Mucosa of descending colon (tissue), 3 donors: Measurements from ENCODE around the gene EDA. TPM values are rescaled to one million over a fixed set of nuclear protein-coding genes. Genes with fewer than 3 reads are reported as not detected.

Experiments
- ATAC-seq: fragments of 200-7000 bp; cut with Tn5 transposase; one replicate; pipeline ENCODE4 v1.9.1; 2020; ENCODE audit warnings: mild to moderate bottlenecking, moderate library complexity
- DNase-seq, 3 donors: peaks; one replicate each; pipeline ENCODE4 v3.0.0-alpha.2; 2020
- H3K36me3 ChIP-seq: fragments of 200-600 bp; one replicate; pipeline ENCODE4 v1.8.0; 2021; ENCODE audit warnings: low read depth, mild to moderate bottlenecking
- H3K4me1 ChIP-seq: fragments of 200-600 bp; one replicate; pipeline ENCODE4 v1.8.0; 2021; ENCODE audit warnings: low read depth, mild to moderate bottlenecking
- H3K4me3 ChIP-seq: fragments of 200-600 bp; one replicate; pipeline ENCODE4 v1.8.0; 2021; ENCODE audit warnings: mild to moderate bottlenecking
- H3K9me3 ChIP-seq: fragments of 200-600 bp; one replicate; pipeline ENCODE4 v1.8.0; 2021; ENCODE audit warnings: mild to moderate bottlenecking
- intact Hi-C, 2 donors: fragments of 100-400 bp; cut with DNase I in 1 of 2; cut with micrococcal nuclease in 1 of 2; formaldehyde crosslinking; loops; one replicate each; pipeline versions ENCODE4 v1.11.0 to v1.11.1; 2022; cut with DNase I, micrococcal nuclease
- total RNA-seq, 3 donors: library from RNA; stranded (reverse); fragmentation: NEBNext Ultra II Directional in 2 of 3; extraction: Animal tissue kit (Norgen Biotek cat#: 25700) in 2 of 3; gene quantifications; one replicate each; pipeline versions ENCODE4 v1.2.1 to v1.2.4, GENCODE V29; 2021 to 2023
- TF ChIP-seq, protein P1 (sequence below): fragments of 200-600 bp; IDR thresholded peaks from one replicate; pipeline ENCODE4 v1.8.0; 2022; ENCODE audit warnings: antibody characterized with exemption, mild to moderate bottlenecking
- donor health status: DM: no; HTN: no; CAD: no; lungs with moderate emphysema.
- donor health status: DM: no; HTN: no; CAD: no.
- donor health status: DM: no; HTN: yes; CAD: no.

EDA gene
- total RNA-seq, 3 donors from 2014 or later: 2.6 to 7.2 (median 4.9) TPM

DNA sequence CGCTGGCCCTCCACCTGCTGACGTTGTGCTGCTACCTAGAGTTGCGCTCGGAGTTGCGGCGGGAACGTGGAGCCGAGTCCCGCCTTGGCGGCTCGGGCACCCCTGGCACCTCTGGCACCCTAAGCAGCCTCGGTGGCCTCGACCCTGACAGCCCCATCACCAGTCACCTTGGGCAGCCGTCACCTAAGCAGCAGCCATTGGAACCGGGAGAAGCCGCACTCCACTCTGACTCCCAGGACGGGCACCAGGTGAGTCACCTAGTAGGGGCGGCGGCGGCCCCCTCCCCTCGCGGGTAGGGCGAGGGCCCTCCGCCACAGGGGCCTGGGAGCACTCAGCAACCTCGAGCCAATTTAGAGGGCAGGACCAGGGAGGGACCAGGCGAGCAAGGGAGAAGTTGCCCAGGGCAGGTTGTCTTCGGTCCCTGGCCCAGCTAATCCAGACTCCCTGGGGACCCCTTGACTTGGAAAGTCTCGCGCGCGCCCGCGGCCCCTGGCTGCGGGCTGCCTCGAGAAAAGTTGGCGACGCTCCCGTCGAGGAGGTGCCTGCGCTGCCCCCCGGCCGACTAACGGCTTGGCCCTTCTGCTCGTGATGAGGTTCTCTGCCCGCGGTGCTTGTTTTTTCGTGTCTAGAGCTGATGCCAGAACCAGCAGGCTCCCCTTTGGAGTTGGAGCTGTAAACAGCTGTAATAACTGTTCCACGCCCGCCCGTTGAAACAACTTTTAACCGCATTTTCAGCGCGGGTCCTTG is 717 bp downstream of the EDA start:
- Histone ChIP-seq H3K36me3 (no peaks in the 10 kb centered on the region), H3K4me3 (no peak overlapping the region), H3K9me3 (no peaks in the 10 kb centered on the region), H3K4me1 (no peaks in the 10 kb centered on the region)
- TF ChIP-seq, protein P1, sequence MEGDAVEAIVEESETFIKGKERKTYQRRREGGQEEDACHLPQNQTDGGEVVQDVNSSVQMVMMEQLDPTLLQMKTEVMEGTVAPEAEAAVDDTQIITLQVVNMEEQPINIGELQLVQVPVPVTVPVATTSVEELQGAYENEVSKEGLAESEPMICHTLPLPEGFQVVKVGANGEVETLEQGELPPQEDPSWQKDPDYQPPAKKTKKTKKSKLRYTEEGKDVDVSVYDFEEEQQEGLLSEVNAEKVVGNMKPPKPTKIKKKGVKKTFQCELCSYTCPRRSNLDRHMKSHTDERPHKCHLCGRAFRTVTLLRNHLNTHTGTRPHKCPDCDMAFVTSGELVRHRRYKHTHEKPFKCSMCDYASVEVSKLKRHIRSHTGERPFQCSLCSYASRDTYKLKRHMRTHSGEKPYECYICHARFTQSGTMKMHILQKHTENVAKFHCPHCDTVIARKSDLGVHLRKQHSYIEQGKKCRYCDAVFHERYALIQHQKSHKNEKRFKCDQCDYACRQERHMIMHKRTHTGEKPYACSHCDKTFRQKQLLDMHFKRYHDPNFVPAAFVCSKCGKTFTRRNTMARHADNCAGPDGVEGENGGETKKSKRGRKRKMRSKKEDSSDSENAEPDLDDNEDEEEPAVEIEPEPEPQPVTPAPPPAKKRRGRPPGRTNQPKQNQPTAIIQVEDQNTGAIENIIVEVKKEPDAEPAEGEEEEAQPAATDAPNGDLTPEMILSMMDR: no peak
- peak; percentile 28 for ATAC-seq
- intact Hi-C loops: no loop called here
- DNase-seq: peak; percentile 12 to 47 (median 37)

DNA sequence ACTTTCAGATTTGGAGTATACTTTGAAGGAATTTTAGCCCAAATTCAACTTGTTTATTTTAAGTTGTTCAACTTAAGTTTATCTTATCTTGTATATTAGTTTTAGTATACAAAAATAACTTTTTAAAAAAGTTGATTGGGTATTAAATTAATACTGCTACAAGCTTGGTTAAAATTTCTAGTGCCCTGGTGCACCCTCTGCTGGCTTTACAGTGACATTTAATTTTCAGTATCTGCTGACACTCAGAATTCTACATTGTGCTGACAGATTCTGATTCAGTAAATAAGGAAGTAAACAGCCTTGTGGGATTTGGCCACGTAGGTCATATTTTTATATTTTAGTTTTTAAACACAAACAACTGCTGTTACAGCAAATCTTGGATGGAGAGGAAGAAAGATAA is 2.9 kb downstream of the EDA start:
- Histone ChIP-seq H3K9me3 (no peaks in the 10 kb centered on the region), H3K4me1 (no peaks in the 10 kb centered on the region), H3K4me3 (no peak overlapping the region), H3K36me3 (no peaks in the 10 kb centered on the region)
- ATAC-seq (no peak), DNase-seq (peak in 1 of 3 donors; percentile 39)
- intact Hi-C loops: no loop called here
- TF ChIP-seq, protein P1: no peak

DNA sequence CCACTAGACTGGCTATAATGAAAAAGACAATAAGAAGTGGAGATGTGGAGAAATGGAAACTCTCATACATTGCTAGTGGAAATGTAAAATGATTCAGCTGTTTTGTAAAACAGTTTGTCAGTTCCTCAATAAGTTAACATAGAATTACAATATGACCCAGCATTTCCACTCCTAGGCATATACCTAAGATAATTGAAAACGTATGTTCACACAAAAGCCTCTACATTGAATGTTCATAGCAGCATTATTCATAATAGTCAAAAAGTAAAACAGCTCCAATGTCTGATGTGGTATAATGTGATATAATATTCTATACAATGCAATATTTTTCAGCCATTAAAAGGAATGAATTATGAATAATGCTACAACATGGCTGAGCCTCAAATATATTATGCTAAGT is 10.2 kb downstream of the EDA start:
- H3K4me1 ChIP-seq: no peaks in the 10 kb centered on the region
- no peaks in the 10 kb centered on the region for H3K36me3 ChIP-seq
- ATAC-seq: no peak
- DNase-seq: no peak
- no peaks in the 10 kb centered on the region for H3K9me3 ChIP-seq
- intact Hi-C loops: no loop called here
- H3K4me3 ChIP-seq: no peak overlapping the region
- TF ChIP-seq, protein P1: no peak

DNA sequence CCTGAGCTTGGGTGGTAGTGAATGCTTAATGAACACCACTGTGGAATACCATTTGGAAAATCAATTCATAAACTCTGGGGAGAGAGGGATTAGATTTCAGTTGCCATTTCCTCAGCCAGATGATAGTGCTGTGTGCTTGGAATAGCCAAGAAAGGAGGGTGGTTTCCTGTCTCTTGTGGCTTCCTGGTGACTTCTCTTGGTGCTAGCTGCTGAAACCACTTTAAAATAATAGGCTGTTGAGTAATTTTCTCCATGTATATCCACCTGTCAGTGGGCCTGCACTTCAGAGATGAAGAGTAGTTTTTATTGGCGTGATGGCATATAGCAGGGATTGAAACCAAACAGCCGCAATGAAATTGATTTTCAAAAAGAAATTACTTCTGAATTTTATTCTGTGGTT is 11.8 kb downstream of the EDA start:
- intact Hi-C loops: no loop called here
- no peaks in the 10 kb centered on the region for H3K9me3 ChIP-seq
- ATAC-seq (no peak), DNase-seq (no peak)
- no peaks in the 10 kb centered on the region for H3K36me3 ChIP-seq
- TF ChIP-seq, protein P1: no peak
- H3K4me1 ChIP-seq: no peaks in the 10 kb centered on the region
- no peak overlapping the region for H3K4me3 ChIP-seq

DNA sequence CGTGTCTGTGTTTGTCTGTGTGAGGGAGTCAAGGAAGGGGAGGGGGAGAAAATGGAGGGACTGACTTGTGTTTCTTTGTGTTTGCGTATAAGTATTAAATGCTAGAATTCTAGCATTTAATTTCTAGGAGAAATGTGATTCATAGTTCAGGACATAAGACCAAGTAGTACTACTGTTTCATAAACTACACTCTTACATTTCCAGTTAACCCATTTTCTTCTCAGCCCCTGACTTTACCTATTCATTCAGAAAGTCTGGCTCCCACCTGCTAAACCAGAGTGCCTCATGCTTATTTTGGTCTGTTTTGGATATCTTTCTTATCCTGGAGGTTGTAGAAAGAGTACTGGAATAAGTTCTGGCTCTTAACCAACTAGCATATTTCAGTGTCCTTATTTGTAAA is 14.2 kb downstream of the EDA start:
- no peaks in the 10 kb centered on the region for H3K4me1 ChIP-seq
- DNase-seq (no peak), ATAC-seq (no peak)
- H3K4me3 ChIP-seq: no peak overlapping the region
- TF ChIP-seq, protein P1: no peak
- H3K9me3 ChIP-seq: no peaks in the 10 kb centered on the region
- no peaks in the 10 kb centered on the region for H3K36me3 ChIP-seq
- intact Hi-C loops: no loop called here
